Activated naive CD8-positive, alpha-beta T cell (primary cell): Measurements from ENCODE around the gene TMOD1.

ENCODE experiments used
- H3K27ac Mint-ChIP-seq: one replicate; pipeline ENCODE4 v1.8.0; 2021; ENCODE audit warnings: mixed read lengths
- H3K27me3 Mint-ChIP-seq: one replicate; pipeline ENCODE4 v1.8.0; 2021; ENCODE audit warnings: mixed read lengths
- H3K36me3 Mint-ChIP-seq: one replicate; pipeline ENCODE4 v1.8.0; 2021; ENCODE audit warnings: mixed read lengths
- H3K4me1 Mint-ChIP-seq: one replicate; pipeline ENCODE4 v1.8.0; 2021; ENCODE audit warnings: low read depth, mixed read lengths
- H3K4me3 Mint-ChIP-seq: one replicate; pipeline ENCODE4 v1.8.0; 2021; ENCODE audit warnings: mild to moderate bottlenecking, mixed read lengths
- H3K9me3 Mint-ChIP-seq: one replicate; pipeline ENCODE4 v1.8.0; 2021; ENCODE audit warnings: low read depth, mixed read lengths

TMOD1 gene

DNA sequence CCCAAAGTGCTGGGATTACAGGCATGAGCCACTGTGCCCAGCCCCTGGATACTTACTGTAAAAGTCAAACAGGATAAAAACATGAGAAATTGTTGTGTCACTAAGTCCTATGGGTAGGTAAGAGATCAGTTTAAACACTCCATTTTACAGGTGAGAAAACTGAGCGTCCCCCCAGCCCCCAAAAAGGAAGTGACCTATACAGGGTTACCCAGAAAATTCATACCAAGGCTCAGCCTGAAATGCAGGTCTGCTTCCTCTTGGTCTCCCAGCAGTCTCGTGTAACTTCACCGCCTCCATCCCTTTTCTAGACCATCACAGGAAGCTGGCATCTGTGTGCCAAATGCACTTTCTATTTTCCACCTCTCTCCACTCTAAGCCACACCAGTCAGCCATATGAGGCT, 57.2 kb downstream of the TMOD1 start:
- Mint-ChIP-seq H3K9me3 (no peaks in the 10 kb centered on the region), H3K27ac (no peak overlapping the region), H3K36me3 (no peaks in the 10 kb centered on the region), H3K4me3 (no peak overlapping the region), H3K27me3 (peaks cover 6% of the 10 kb centered on the region), H3K4me1 (peaks cover 9% of the 10 kb centered on the region)

- no peaks in the 10 kb centered on the region for H3K36me3 Mint-ChIP-seq
- H3K27ac Mint-ChIP-seq = no peak overlapping the region
- H3K27me3 Mint-ChIP-seq = peaks cover 6% of the 10 kb centered on the region
- H3K4me3 Mint-ChIP-seq = no peak overlapping the region
- H3K4me1 Mint-ChIP-seq = peaks cover 9% of the 10 kb centered on the region
- H3K9me3 Mint-ChIP-seq = no peaks in the 10 kb centered on the region
Observed at GRCh38 chr9:97559111-97559514, 57.6 kb downstream of the TMOD1 start.

DNA sequence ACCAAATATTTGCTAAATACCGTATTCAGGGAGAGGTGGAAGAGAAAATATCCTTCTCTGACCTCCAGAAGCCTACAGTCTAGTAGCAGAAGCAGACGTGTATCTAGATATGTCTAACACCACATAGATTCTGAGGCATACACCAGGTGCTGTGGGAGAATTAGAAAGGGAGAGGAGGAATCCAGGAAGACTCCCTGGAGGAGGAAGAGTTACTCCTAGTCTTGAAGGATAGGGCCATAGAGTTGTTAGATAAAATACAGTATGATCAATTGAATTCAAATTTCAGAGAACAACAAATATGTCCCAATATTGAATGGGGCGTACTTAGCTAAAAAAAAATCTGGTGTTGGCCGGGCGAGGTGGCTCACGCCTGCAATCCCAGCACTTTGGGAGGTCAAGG, 58.7 kb downstream of the TMOD1 start:
- Mint-ChIP-seq H3K4me3 (no peak overlapping the region), H3K4me1 (peaks cover 9% of the 10 kb centered on the region), H3K27me3 (peaks cover 8% of the 10 kb centered on the region)

DNA sequence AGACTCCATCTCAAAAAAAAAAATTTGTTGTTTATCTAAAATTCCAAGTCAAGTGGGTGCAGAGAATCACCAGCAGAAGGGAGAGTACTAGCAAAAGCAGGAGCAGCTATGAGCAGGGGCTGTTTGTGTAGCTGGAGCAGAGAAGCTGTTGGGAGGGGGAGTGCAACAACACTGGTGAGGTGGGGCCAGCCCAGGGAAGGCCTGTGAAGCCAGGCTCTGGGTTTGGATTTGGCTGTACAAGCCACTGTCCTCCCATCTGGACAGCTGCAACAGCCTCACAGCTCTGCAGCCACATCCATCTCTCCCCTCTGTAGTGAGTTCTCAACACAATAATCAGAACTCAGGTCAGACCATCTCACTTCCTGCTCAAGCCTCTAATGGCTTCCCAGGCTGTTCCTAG, 59.4 kb downstream of the TMOD1 start:
- H3K4me1 Mint-ChIP-seq = peaks cover 9% of the 10 kb centered on the region
- no peak overlapping the region for H3K27ac Mint-ChIP-seq
- H3K27me3 Mint-ChIP-seq = peaks cover 8% of the 10 kb centered on the region

More for the DNA sequence above, 58.7 kb downstream of the TMOD1 start:
- H3K27ac Mint-ChIP-seq = no peak overlapping the region
- no peaks in the 10 kb centered on the region for H3K9me3 Mint-ChIP-seq
- no peaks in the 10 kb centered on the region for H3K36me3 Mint-ChIP-seq

GRCh38 chr9:97561501-97561900, 60.0 kb downstream of the TMOD1 start:
- peaks cover 8% of the 10 kb centered on the region for H3K27me3 Mint-ChIP-seq
- no peaks in the 10 kb centered on the region for H3K9me3 Mint-ChIP-seq
- no peak overlapping the region for H3K4me3 Mint-ChIP-seq
- H3K36me3 Mint-ChIP-seq = no peaks in the 10 kb centered on the region
- peaks cover 9% of the 10 kb centered on the region for H3K4me1 Mint-ChIP-seq
- no peak overlapping the region for H3K27ac Mint-ChIP-seq

More for the DNA sequence above, 59.4 kb downstream of the TMOD1 start:
- H3K4me3 Mint-ChIP-seq = no peak overlapping the region
- H3K36me3 Mint-ChIP-seq = no peaks in the 10 kb centered on the region
- H3K9me3 Mint-ChIP-seq = no peaks in the 10 kb centered on the region

DNA sequence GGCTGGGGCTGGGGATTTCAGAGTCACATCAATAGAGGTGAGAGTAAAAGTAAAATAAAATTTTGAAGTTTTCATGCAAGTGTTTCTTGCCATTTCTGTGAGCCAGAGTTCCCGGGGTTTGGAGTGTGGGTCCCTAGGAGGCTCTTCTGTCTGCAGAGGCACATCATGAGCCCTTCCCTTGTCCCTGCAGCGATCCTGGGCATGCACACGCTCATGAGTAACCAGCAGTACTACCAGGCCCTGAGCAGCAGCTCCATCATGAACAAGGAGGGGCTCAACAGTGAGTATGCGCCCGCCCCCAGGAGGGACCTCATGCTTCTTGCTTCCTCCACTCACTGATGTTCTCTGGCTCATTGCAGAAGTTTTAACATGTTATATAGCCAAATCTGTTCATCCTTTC, 61.1 kb downstream of the TMOD1 start:
- Mint-ChIP-seq H3K4me3 (no peak overlapping the region), H3K36me3 (no peaks in the 10 kb centered on the region), H3K27me3 (peaks cover 8% of the 10 kb centered on the region), H3K4me1 (peaks cover 9% of the 10 kb centered on the region), H3K27ac (no peak overlapping the region), H3K9me3 (no peaks in the 10 kb centered on the region)

DNA sequence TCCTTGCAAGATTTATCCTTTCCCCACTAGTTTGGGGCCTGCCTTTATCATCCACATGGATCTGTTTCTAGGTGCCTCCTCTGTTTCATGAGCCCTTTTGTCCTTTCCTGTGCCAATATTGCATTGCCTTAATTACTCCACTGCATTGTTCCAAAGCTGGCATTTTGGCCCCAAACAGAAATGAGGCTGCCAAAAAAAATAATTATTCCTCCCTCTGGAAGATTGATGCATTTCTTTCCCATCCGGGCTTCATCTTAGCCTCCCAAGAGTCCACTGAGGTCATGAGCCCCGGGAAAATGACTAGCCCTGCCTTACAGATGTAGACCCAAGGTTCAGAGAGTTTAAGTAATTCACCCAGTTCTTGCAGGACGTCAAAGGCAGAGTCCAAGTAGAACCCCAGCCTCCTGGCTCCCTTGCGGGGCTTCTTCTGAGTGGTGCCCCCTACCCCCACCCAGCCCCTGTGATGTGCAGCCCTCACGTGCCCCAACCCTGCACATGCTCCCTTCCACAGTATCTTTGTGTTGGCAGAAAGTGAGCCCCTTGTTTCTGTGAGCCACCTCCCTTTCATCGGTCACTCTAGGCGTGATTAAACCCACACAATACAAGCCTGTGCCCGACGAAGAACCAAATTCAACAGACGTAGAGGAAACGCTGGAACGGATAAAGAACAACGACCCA, 62.1 kb downstream of the TMOD1 start:
- Mint-ChIP-seq H3K4me1 (peaks cover 9% of the 10 kb centered on the region), H3K4me3 (no peak overlapping the region), H3K36me3 (no peaks in the 10 kb centered on the region), H3K9me3 (no peaks in the 10 kb centered on the region), H3K27me3 (peaks cover 8% of the 10 kb centered on the region), H3K27ac (no peak overlapping the region)

DNA sequence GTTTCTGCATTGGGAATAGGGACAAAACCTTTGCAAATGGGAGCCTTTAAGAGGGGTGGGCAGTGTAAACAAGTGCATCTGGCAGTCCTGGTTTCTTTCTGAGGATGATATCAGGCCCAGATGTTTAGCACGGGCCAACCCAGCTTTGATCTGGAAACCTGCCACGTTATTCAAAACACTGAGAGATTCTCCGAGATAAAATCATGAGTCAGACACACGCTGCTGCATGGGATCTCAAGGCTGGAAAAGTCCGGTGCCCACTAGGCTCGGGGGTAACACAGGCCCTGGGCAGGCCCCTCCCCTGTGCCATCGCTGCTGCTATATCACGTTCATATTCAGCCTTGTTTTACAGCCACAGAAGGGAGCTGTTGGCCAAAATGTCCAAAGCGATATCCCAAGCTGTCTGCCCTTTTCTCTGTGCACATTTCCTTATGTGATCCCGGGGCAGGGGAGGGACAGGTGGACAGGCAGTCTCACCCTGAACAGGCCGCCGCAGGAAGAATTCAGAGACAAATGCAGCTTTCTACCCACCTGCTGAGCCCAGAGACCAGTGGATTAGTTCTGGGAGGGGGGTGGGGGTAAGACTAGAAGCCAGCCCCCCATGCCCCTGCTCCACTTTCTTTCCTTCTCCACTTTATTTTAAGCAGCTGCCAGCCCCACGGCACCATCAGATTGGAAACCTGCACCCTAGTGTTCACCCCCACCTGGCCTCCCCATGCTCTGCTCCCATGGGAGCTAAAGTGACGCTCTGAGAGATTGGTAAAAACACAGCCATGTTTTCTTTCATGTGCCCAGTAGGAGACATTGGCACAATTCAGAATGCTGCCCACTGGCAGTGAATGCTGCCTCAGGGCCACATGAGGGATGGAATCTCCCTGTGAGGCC, 63.1 kb downstream of the TMOD1 start:
- peaks cover 6% of the 10 kb centered on the region for H3K27me3 Mint-ChIP-seq
- no peak overlapping the region for H3K4me3 Mint-ChIP-seq
- H3K9me3 Mint-ChIP-seq = no peaks in the 10 kb centered on the region
- no peaks in the 10 kb centered on the region for H3K36me3 Mint-ChIP-seq
- no peak overlapping the region for H3K27ac Mint-ChIP-seq
- H3K4me1 Mint-ChIP-seq = peaks cover 3% of the 10 kb centered on the region

GRCh38 chr9:97565262-97565661, 63.8 kb downstream of the TMOD1 start:
- no peaks in the 10 kb centered on the region for H3K9me3 Mint-ChIP-seq
- H3K36me3 Mint-ChIP-seq = no peaks in the 10 kb centered on the region
- no peak overlapping the region for H3K27ac Mint-ChIP-seq
- H3K4me3 Mint-ChIP-seq = no peak overlapping the region
- peaks cover 6% of the 10 kb centered on the region for H3K27me3 Mint-ChIP-seq
- no peaks in the 10 kb centered on the region for H3K4me1 Mint-ChIP-seq

DNA sequence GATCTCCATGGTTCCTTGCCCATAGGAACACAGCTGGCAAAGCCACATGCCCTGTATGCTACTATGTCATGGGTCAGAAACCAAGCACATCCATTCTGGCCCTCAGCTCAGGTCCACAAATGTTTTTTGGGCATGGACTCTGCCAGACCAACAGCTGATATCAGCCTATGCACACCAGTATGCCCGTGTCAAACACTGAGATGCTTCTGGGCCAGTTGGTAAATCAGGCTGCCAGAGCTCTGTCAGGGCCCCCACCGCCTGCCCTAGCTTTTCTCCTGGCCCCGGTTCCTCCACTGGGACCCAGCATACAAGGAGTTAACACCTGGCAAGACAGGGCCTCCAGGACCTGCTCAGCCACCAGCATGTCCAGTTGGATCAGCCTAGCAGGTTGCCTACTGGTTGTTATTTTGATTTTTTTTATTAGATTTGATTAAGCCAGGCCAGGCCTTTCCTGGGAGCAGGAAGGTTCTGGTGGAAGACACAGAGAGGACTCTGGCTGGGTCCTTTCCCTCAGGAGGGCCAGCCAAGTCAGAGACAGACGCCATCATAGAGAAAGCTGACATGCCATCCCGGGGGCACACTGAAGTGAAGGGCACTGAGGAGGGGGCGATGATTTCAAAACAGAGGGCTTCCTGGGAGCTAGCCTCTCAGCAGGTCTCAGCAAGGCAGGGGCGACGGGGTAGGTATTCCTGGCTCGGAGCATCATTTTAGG, 65.9 kb downstream of the TMOD1 start:
- Mint-ChIP-seq H3K4me1 (no peaks in the 10 kb centered on the region), H3K9me3 (no peaks in the 10 kb centered on the region), H3K27ac (no peak overlapping the region), H3K4me3 (no peak overlapping the region), H3K36me3 (no peaks in the 10 kb centered on the region), H3K27me3 (peaks cover 2% of the 10 kb centered on the region)

DNA sequence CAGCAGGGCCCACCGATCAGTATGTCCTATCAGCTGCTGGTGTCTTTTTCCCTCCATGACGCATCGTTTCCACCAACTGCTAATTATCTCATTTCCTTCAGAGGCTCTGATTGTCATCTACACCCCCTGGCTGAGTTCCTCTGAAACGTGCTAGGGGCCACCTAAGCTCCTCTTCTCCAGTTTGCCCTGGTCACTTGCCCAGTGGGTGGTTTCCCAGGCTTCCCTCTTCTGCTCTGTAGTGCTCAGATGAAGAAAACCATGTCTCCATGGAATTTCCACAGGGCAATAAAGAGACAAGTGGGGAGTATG, 66.4 kb downstream of the TMOD1 start:
- Mint-ChIP-seq H3K27me3 (peaks cover 2% of the 10 kb centered on the region), H3K4me1 (no peaks in the 10 kb centered on the region), H3K36me3 (no peaks in the 10 kb centered on the region), H3K9me3 (no peaks in the 10 kb centered on the region), H3K4me3 (no peak overlapping the region), H3K27ac (no peak overlapping the region)

DNA sequence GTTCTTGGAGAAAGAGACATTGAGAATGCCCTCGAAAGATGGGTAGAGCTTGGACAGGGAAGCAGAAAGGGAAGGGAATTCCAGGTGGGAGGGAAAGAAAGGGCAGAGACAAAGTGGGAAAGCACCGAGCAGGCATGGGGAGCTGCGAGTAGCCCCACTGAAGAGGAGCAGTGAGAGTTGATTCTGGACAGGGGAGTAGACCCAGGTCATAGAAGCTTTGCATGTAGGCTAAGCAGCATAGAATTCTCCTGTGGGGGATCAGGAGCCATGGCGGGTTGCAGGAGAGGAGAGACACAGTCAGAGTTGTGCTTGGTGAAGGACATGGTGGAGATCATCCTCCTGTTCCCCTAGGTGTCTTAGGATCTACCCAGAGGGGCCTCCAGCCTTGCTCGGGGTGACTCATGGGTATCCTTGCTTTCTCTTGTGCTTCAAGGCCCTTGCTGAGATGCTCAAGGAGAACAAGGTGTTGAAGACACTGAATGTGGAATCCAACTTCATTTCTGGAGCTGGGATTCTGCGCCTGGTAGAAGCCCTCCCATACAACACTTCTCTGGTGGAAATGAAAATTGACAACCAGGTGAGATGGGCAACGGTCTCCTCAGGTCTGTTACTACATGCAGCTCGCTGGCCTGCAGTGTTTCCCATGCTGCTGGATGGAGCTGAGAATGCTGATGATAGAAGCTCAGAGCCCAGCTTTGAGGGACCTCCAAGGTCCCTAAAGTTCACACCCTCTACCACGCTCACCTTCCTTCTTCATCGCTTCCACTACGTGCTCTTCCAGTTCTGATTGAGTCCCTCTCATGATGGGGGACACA, 67.2 kb downstream of the TMOD1 start:
- H3K27ac Mint-ChIP-seq = no peak overlapping the region
- no peak overlapping the region for H3K4me3 Mint-ChIP-seq
- peaks cover 2% of the 10 kb centered on the region for H3K4me1 Mint-ChIP-seq

GRCh38 chr9:97570899-97571298, 69.4 kb downstream of the TMOD1 start:
- no peak overlapping the region for H3K4me3 Mint-ChIP-seq
- no peaks in the 10 kb centered on the region for H3K36me3 Mint-ChIP-seq
- no peaks in the 10 kb centered on the region for H3K9me3 Mint-ChIP-seq
- no peaks in the 10 kb centered on the region for H3K27me3 Mint-ChIP-seq
- H3K27ac Mint-ChIP-seq = no peak overlapping the region
- H3K4me1 Mint-ChIP-seq = peaks cover 16% of the 10 kb centered on the region

More for the DNA sequence above, 67.2 kb downstream of the TMOD1 start:
- peaks cover 2% of the 10 kb centered on the region for H3K27me3 Mint-ChIP-seq
- H3K36me3 Mint-ChIP-seq = no peaks in the 10 kb centered on the region
- H3K9me3 Mint-ChIP-seq = no peaks in the 10 kb centered on the region

- Mint-ChIP-seq H3K4me1 (peaks cover 18% of the 10 kb centered on the region), H3K4me3 (no peak overlapping the region), H3K36me3 (no peaks in the 10 kb centered on the region), H3K27me3 (no peaks in the 10 kb centered on the region), H3K27ac (no peak overlapping the region), H3K9me3 (no peaks in the 10 kb centered on the region)
Observed at GRCh38 chr9:97571664-97572063, 70.2 kb downstream of the TMOD1 start.
